Measurements from ENCODE around the gene PRAMEF6. TPM values are rescaled to one million over a fixed set of nuclear protein-coding genes. Genes with fewer than 3 reads are reported as not detected.
"Not testable (repeated sequence)": the region's sequence is repeated elsewhere in the genome, so short reads cannot be mapped to it uniquely, and the experiment has no call there.

The PRAMEF6 gene
- total RNA-seq (2014; rRNA removed; shearing (Covaris generic)) (not detected in 2 replicates), total RNA-seq (2022) (not detected in 2 replicates), Bru-seq, nascent RNA (not detected), BruChase-seq, experiment 1, labeled RNA remaining after a 6-hour chase (not detected), BruChase-seq, experiment 2, labeled RNA remaining after a 2-hour chase (not detected)
- long read RNA-seq, result 0 reads

DNA sequence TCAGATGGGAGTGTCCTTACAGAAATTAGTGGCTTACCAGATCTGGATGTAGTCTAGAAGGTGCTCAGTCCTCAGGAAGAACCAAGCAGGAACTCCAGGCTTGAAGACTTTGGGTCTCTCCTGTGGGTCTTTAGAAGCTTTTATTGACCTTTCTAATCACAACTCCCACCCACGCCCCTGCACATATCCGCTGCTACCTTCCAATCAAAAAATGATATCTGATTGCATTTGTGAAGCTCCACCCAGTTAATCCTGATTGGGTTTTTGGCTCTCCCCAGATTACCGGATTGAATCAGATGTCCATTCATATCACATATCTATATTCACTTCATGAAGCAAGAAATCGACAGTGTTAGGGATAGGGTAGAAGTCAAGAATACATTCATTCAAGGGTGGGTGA lies at the start of gene PRAMEF6:
Gene PRAMEF6, minus strand, starts transcription at position 101 of the 400 bp plus-strand sequence. CDS start 5,062 bp downstream, outside the sequence.
- H3K36me3 ChIP-seq (ENCODE audit: insufficient read depth, low read length); H3K4me3 ChIP-seq (ENCODE audit: low read depth, low read length, poor library complexity, severe bottlenecking); POLR2A ChIA-PET; intact Hi-C loops (cut with micrococcal nuclease; ENCODE audit: unreplicated experiment); H2AFZ ChIP-seq (ENCODE audit: low read length); H3K9me3 ChIP-seq (ENCODE audit: low read length); H3K9me2 ChIP-seq (ENCODE audit: insufficient read depth, low read length); DNase-seq (ENCODE audit: low spot score); BruUV-seq (replicated peaks); H3K79me2 ChIP-seq (ENCODE audit: insufficient read depth, low read depth, low read length); H3K4me2 ChIP-seq (ENCODE audit: low read length); H3K4me1 ChIP-seq (ENCODE audit: insufficient read depth, low read length, poor library complexity, severe bottlenecking); H3K27ac ChIP-seq (ENCODE audit: low read depth, low read length, poor library complexity, severe bottlenecking); CTCF ChIA-PET (ENCODE audit: unreplicated experiment); H4K20me1 ChIP-seq (ENCODE audit: insufficient read depth, low read length): not testable (repeated sequence)

DNA sequence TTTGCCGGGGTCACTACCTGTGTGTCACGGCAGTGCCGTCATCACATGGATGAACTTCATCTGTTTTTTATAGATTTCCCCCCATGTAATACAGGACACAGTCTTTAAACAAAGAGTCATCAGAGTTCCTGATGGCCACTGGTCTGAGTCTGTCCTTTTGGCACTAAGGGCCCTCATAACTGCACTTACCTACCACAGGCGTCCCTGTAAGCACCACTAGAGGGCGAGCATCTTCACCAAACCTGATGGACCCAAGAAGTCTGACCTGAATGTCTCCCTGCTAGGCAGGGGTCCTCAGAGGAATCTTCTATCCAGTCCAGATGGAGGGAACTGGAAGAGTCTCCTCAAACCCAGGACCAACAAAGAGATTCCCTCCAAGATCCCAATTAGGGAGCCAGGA lies 23.0 kb downstream of the PRAMEF6 start:
- H4K20me1 ChIP-seq (ENCODE audit: insufficient read depth, low read length); H3K4me3 ChIP-seq (ENCODE audit: low read depth, low read length, poor library complexity, severe bottlenecking); DNase-seq (ENCODE audit: low spot score); H2AFZ ChIP-seq (ENCODE audit: low read length); H3K27ac ChIP-seq (ENCODE audit: low read depth, low read length, poor library complexity, severe bottlenecking); H3K9me3 ChIP-seq (ENCODE audit: low read length); intact Hi-C loops (cut with micrococcal nuclease; ENCODE audit: unreplicated experiment); H3K4me2 ChIP-seq (ENCODE audit: low read length); H3K4me1 ChIP-seq (ENCODE audit: insufficient read depth, low read length, poor library complexity, severe bottlenecking); POLR2A ChIA-PET; H3K9me2 ChIP-seq (ENCODE audit: insufficient read depth, low read length); CTCF ChIA-PET (ENCODE audit: unreplicated experiment); BruUV-seq (replicated peaks); H3K79me2 ChIP-seq (ENCODE audit: insufficient read depth, low read depth, low read length); H3K36me3 ChIP-seq (ENCODE audit: insufficient read depth, low read length): not testable (repeated sequence)

DNA sequence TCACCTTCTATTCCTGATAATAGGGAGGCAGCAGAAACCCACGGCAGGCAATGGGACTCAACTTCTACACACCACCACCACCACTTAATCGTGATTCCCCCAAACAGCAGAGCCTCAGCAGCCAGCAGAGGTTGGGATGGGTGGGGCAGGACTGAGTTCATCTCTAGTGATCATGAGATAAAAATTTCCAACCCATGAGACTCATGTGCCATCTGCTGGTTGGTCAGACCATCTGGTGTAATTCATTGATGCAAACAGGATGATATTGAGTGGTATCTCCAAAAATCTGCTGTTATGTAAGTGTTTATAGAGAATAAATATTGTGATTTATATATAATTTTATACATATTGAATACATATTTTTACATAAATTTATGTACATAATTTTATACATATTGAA lies 25.6 kb downstream of the PRAMEF6 start:
- H2AFZ ChIP-seq (ENCODE audit: low read length); BruUV-seq (replicated peaks); H4K20me1 ChIP-seq (ENCODE audit: insufficient read depth, low read length); H3K9me3 ChIP-seq (ENCODE audit: low read length); H3K79me2 ChIP-seq (ENCODE audit: insufficient read depth, low read depth, low read length); POLR2A ChIA-PET; H3K9me2 ChIP-seq (ENCODE audit: insufficient read depth, low read length); H3K27ac ChIP-seq (ENCODE audit: low read depth, low read length, poor library complexity, severe bottlenecking); intact Hi-C loops (cut with micrococcal nuclease; ENCODE audit: unreplicated experiment); H3K4me3 ChIP-seq (ENCODE audit: low read depth, low read length, poor library complexity, severe bottlenecking); CTCF ChIA-PET (ENCODE audit: unreplicated experiment); H3K36me3 ChIP-seq (ENCODE audit: insufficient read depth, low read length); H3K4me2 ChIP-seq (ENCODE audit: low read length); H3K4me1 ChIP-seq (ENCODE audit: insufficient read depth, low read length, poor library complexity, severe bottlenecking): not testable (repeated sequence)
- peak; percentile 0 for DNase-seq (ENCODE audit: low spot score)

DNA sequence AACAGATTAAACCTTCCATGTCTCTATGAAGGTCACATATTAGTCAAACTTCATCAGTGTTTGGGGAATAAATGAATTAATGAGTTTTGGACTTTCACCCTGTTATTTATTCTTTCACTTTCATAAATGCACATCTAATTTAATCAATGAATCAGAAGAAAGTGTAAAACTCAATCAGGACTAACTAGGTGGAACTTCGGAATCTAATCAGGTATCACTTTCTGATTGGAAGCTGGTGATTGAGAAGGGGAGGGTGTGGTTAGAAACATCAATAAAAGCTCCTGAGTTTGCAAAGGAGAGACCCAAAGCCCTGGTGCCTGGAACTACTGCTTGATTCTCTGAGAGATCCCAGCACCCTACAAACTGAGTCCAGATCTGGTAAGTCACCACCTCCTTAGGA lies 31.1 kb downstream of the PRAMEF6 start, which contains the start of gene PRAMEF7:
Gene PRAMEF7, plus strand, starts transcription at position 301 of the 400 bp plus-strand sequence. CDS start 1,083 bp downstream, outside the sequence.
- H4K20me1 ChIP-seq (ENCODE audit: insufficient read depth, low read length); H3K4me3 ChIP-seq (ENCODE audit: low read depth, low read length, poor library complexity, severe bottlenecking); H3K4me2 ChIP-seq (ENCODE audit: low read length); H2AFZ ChIP-seq (ENCODE audit: low read length); DNase-seq (ENCODE audit: low spot score); H3K9me3 ChIP-seq (ENCODE audit: low read length); CTCF ChIA-PET (ENCODE audit: unreplicated experiment); H3K9me2 ChIP-seq (ENCODE audit: insufficient read depth, low read length); POLR2A ChIA-PET; H3K79me2 ChIP-seq (ENCODE audit: insufficient read depth, low read depth, low read length); intact Hi-C loops (cut with micrococcal nuclease; ENCODE audit: unreplicated experiment); BruUV-seq (replicated peaks); H3K36me3 ChIP-seq (ENCODE audit: insufficient read depth, low read length); H3K4me1 ChIP-seq (ENCODE audit: insufficient read depth, low read length, poor library complexity, severe bottlenecking); H3K27ac ChIP-seq (ENCODE audit: low read depth, low read length, poor library complexity, severe bottlenecking): not testable (repeated sequence)

DNA sequence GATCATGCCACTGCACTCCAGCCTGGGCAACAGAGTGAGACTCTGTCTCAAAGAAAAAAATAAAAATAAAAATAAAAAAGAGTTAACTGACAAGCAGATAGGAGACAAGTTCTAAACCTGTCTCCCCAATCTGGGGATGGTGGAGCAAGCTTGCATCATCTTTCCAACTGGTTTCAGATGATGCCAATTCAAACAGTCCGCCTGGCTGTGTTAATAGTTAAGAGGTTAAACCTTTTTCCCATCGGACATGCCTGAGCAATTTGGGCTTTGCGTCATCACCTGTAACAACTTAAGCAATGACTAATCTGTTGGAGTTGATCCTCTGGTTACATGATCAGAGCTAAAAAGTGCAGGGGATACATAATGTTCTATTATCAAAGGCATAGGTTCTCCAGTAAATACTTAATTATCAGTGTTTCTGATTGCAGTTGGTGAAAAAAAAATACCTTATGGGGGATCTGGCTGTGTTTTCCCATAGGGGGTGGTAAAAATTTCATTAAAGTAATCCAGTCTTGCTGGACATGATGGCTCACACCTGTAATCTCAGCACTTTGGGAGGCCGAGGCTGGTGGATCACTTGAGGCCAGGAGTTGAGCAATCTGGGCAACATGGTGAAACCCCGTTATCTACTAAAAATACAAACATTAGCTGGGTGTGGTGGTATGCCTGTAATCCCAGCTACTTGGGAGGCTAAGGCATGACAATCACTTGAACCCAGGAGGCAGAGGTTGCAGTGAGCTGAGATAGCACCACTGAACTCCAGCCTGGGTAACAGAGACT lies 43.4 kb downstream of the PRAMEF6 start:
- intact Hi-C loops (cut with micrococcal nuclease; ENCODE audit: unreplicated experiment); H2AFZ ChIP-seq (ENCODE audit: low read length); H3K9me2 ChIP-seq (ENCODE audit: insufficient read depth, low read length); H3K9me3 ChIP-seq (ENCODE audit: low read length); POLR2A ChIA-PET; H3K4me1 ChIP-seq (ENCODE audit: insufficient read depth, low read length, poor library complexity, severe bottlenecking); H3K4me3 ChIP-seq (ENCODE audit: low read depth, low read length, poor library complexity, severe bottlenecking); H3K79me2 ChIP-seq (ENCODE audit: insufficient read depth, low read depth, low read length); H4K20me1 ChIP-seq (ENCODE audit: insufficient read depth, low read length); H3K4me2 ChIP-seq (ENCODE audit: low read length); H3K27ac ChIP-seq (ENCODE audit: low read depth, low read length, poor library complexity, severe bottlenecking); H3K36me3 ChIP-seq (ENCODE audit: insufficient read depth, low read length); BruUV-seq (replicated peaks); CTCF ChIA-PET (ENCODE audit: unreplicated experiment); DNase-seq (ENCODE audit: low spot score): not testable (repeated sequence)

DNA sequence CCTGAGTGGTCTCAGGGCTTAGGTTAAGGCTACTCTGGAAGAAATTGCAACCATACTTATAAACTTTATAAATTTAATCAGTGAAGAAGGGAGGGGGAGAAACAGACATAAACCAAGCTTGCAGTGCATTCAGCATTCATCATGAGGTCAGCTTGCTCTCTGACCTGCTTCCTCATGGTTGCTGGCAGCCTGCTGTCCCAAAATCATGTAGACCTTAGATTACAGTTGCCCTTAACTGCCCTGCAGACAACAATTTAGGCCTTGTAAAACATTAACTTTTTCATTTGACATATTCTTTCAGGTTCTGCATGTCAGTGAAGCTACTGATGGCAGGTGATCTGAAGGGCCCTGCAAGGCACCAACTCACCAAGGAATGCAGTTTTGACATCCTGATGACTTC lies 48.2 kb downstream of the PRAMEF6 start:
- BruUV-seq (replicated peaks); DNase-seq (ENCODE audit: low spot score); H3K9me2 ChIP-seq (ENCODE audit: insufficient read depth, low read length); H3K4me3 ChIP-seq (ENCODE audit: low read depth, low read length, poor library complexity, severe bottlenecking); H4K20me1 ChIP-seq (ENCODE audit: insufficient read depth, low read length); H2AFZ ChIP-seq (ENCODE audit: low read length); intact Hi-C loops (cut with micrococcal nuclease; ENCODE audit: unreplicated experiment); H3K9me3 ChIP-seq (ENCODE audit: low read length); H3K36me3 ChIP-seq (ENCODE audit: insufficient read depth, low read length); POLR2A ChIA-PET; H3K4me2 ChIP-seq (ENCODE audit: low read length); H3K27ac ChIP-seq (ENCODE audit: low read depth, low read length, poor library complexity, severe bottlenecking); CTCF ChIA-PET (ENCODE audit: unreplicated experiment); H3K4me1 ChIP-seq (ENCODE audit: insufficient read depth, low read length, poor library complexity, severe bottlenecking); H3K79me2 ChIP-seq (ENCODE audit: insufficient read depth, low read depth, low read length): not testable (repeated sequence)
